T-helper 22 cell (primary cell): Measurements from ENCODE around the gene FRMD4A.
"Not testable (repeated sequence)": the region's sequence is repeated elsewhere in the genome, so short reads cannot be mapped to it uniquely, and the experiment has no call there.

Experiments used
- DNase-seq: peaks from one replicate; pipeline ENCODE4 v3.0.0-alpha.2; 2020; ENCODE audit warnings: low read depth

The FRMD4A gene

GRCh38 chr10:14052931-14053330, 277.8 kb downstream of the FRMD4A start:
- DNase-seq = no peak

GRCh38 chr10:14050598-14050997, 280.1 kb downstream of the FRMD4A start:
- no peak for DNase-seq

- no peak for DNase-seq
Observed at GRCh38 chr10:14048930-14049613, 281.7 kb downstream of the FRMD4A start.

DNA sequence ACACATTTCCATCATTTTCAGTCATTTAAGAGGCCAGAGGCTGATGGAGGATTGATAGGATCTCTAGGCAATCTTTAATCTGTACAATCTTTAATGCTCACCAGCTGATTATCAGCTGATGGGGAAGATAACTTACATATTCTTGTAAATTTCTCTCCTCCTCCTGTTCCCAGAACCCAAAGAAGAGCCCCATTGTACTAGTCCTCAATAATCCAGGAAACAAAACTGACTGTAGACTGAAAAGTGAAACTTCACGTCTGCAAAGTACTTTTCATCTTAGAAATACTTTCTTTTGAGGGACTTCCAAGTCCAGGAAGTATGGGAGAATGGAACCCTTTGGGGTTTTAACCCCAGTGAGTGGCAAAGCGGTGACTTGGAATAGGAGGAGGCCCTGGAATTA, 283.3 kb downstream of the FRMD4A start:
- no peak for DNase-seq

DNA sequence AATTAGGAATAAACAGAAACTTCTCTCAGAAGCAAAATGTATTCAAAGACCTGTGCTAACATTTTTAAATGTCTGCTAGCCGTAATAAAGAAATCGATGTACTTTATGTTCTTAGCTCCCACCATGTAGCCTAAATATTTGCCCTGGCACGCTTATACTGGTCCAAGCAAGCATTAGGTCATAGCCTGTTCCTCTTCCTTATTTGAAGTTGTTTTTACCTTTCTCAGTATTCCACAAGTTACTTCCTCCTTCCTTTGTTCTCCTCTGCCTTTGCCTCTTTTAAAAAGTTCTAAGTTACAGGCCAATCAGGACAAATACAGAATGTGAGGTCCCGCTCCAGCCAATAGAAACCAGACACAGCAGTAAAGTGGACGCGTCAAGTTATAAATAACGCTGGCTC, 288.7 kb downstream of the FRMD4A start:
- DNase-seq = not testable (repeated sequence)

DNA sequence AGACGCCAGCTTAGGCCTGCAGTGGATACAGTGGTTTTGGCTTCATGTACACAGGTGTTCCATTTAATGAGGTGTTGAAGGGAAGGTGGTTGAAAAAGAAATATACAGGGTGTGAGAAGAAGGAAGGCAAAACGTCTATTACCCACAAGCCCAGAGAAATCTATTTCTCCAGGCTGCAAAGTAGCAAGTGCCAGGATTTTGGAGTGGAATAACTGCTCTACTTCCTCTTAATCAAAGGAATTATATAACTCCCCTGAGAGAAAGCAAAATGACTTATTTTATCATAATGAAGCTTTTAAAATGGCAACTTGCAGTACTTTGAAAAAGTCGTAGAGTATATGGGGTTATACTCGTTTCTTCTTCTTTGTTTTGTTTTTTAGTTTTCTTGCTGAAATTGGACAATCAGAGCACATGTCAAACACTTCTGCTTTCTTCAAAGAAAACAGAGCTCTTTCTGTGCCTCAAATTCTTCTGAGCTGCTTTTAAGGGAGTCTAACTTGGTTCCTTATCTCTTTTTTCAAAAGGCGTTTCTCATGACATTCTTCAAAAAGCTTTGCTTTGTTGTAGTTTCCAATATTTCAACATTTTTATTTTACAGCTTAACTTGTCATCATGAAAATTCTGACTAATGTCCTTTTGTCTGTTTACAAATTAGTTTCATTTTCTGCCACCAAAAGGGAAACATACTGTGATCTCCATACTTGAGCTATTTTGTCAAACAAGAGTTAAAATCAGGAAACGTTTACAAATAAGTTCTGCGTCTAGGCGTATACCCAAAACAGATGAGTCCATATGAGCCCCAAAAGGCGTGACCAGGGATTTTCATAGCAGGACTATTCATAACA, 289.7 kb downstream of the FRMD4A start:
- DNase-seq = no peak

DNA sequence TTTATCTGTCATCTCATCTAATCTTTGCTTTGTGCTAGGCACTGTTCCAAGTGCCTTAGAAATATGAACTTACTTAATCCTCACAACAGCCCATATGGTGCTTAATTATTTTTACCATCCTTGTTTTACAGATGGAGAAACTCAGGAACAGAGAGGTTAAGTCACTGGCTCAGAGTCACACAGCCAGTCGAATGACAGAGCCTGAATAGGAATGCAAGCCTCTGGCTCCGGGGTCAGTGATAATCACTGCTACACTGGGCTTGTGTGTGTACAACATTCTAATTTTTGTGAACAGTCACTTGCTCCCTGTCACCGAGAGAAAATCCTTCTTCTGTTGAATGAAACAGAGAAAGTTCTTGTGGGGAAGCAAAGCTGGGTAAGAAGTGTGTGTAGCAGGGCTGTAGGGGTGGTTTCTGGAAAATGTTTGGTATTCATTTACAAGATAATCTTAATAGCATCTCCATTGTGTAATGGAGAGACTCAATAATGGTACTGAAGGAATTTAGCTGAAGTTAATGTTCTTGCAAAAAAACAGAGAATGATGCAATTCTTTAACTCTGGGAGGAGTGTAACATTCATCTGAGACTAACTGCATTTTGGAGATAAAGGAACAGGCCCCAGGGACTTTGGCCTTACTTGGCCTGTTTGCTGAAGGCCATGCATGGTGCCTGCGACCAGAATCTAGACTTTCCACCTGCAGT, 290.6 kb downstream of the FRMD4A start:
- DNase-seq = no peak

DNA sequence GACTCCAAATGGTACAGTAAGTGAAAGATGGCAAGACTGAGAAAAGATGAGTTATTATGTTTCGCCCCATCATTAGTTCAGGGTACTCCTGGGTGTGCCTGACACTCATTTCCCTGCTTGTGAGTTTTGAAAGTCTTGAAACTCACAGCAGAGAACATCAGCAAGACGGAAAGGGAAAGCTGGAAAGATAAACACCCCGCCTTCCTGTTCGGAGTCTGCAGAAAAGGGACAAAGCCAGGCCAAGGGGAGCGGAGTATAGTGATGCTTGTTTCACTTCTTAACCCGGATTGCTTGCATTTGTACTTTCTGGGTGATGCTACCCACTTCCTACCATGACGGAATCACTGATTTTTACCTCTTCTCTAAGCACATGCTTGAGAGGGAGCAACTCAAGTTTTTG, 294.5 kb downstream of the FRMD4A start:
- DNase-seq = no peak

DNA sequence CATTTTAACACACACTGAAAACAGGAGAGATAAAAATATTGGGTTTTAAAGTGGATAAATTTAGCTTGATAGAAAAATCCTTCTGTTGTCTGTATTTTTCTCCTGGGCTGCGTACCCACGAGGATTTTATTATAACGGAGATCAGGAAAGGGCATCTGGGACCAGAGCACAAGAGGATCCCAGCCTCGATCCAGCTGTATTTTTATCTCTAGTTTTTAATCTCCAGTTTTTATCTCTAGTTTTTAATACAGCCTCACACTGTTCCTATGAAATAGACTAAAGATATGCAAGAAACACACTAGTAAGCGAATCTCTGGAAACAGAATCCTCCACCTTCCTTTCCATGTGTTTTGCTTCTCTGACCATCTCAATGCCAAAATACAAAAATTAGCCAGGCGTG, 295.2 kb downstream of the FRMD4A start:
- no peak for DNase-seq

DNA sequence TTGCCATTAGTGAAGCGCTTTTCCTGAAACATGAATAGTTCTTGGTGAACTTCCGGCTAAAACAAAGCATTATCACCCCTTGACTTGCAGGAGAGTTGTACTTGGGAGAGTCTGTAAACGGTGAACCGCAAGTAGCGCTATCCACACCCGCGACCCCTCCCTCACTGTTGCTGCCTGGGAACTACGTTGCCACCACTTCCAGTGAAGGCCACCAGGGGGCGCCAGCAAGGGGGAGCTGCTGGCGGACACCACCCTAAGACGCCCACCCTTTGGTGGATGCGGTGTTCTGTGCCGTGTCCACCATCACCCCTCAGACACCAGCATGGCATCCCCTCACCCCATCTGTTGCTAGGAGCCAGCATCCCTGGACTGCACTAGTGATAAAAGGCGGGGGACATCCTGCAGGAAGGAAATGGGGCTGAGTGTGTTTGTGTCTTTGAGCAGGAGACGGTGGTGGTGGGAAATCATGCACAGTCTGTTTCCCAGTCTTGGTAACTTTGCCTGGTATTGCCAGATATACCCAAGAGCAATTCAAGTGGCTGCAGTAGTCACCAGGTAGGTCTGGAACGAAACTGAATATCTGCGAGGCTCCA, 298.2 kb downstream of the FRMD4A start:
- DNase-seq = no peak

DNA sequence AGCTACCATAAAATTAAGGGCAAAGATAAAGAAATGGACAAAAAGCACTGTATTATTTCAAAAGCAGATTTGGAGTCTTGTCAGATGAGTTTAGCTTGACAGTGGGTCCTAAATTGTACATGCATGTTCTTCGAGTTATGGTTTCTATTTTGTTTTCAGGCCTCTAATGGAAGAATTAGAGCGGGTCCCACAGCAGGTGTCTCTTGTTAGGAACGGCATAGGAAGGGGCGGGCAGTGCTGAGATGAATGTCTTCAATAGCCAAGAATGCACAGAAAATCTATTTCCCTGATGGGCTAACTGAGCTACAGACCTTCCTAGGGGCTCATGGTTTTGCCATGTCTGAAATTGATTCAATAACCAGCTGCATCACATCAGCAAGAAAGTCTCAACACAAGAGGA, 304.4 kb downstream of the FRMD4A start:
- DNase-seq = no peak

DNA sequence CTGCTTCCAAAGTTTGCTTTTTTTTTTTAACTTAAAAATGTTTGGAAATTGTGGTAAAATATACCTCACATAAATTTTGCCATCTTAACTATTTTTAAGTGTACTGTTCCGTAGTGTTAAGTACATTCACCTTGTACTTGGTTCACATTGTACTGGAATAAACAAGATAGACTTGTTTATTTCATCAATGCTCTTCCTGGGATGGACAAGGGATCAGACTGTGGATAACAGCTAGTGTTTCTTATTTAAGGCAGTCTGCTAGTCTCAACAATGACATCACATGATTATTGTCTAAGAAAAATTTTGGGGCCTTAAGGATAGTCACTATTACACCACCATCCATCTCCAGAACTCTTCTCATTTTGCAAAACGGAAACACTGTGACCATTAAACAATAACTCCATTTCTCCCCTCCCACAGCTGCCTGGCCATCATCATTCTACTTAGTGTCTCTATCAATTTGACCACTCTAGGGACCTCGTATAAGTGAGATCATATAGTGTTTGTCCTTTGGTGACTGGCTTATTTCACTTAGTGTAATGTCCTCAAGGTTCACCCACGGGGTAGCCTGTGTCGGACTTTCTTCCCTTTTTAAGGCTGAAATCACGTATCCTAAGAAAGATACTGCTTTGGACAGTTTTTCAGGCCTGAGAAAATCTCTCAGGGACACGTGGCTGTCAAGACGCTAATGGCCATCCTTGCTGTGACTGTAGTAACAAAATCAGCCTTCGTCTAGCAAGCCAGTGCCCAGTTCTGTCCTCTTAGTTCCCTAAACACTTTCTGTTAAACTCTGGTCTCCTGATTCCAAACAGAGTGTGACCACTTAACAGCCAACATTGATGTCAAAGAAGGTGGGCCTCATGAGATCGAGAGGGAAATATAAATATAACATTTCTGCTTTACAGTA, 305.2 kb downstream of the FRMD4A start:
- no peak for DNase-seq

DNA sequence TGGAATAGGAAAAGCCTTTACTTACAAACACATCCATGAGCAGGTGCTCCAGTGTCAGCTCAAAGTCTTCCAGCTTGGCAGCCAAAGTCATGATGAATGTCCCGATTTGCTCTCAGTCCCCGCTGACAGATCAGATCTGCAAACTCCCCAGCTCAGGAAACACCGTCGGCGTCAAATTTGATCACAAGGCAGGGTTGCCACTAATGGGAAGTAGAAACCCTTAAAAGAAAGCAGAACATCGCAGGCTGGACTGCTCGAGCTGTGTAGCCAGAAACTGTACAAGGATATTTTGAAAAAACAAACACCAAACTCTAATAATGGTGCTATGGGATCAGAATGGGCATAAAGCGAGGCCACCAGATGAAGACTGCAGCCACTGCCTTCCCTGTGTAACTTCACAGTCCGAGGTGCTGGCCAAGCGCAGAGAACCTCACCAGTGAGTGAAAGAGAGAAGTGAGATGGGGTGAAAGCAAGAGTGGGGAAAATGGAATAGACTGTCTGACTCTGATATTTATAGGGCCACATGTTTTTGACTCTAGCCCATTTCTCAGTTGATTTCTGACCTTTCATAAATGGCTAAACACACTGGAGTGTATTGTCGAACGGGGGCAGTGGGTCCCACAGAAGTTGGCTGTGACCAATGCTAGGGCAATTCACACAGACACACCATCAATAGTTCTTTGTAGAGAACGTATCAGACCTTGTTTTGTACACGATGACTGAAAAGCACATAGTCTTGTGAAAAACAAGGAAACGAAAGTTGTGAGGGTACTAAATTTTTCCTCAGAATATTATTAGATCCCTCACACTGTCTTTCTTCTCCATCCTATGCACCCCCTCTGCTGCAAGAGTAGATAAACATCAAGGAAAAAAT, 306.2 kb downstream of the FRMD4A start:
- DNase-seq = no peak

DNA sequence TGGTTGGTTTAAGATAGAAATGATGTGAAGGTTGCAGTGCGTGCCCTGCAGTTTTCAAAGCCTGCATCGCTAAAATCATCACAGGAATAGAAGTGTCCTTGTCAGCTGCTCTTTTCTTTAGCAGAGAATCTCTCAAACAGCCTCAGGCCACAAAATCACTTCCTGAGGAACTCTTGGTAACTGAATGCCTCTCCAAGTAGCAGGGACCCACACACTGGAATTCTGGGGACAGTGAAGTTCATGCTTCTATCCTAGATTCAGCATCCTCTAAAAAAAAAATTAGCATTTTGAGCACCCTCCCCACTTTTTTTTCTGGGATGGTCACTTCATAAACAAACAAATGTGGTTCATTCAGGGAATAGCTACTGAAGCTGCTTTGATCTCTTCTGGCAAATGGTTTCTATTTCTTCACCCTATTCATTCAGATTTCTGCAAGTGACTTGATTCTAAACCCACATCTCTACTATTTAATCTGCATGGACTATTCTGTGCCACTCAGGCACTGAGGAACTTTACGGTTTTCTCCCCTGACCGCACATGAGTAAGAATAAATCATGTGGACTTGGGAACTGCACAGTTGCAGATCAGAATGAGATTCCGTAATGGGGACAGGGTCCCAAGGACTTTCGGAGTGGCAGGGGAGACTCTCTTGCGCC, 306.9 kb downstream of the FRMD4A start:
- no peak for DNase-seq

- no peak for DNase-seq
Observed at GRCh38 chr10:14022954-14023672, 307.6 kb downstream of the FRMD4A start.

DNA sequence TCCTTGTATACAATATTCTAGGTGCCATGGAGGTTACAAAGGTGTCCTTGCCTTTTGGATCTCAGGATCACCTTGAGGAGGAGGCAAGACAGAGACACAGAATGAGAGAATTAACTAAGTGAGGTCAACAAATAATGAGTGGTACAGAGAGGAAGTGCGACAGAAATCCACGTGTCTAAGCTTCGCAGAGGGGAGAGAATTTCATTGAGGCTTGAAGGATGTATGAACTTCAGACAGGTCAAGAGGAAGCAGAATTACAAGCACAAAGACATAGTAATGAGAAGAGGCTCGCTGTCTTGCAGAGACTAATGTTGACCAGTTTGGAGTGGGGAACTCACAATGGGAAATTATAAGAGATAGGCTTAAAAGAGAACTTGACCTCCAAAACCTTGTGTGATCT, 308.7 kb downstream of the FRMD4A start:
- DNase-seq = no peak

DNA sequence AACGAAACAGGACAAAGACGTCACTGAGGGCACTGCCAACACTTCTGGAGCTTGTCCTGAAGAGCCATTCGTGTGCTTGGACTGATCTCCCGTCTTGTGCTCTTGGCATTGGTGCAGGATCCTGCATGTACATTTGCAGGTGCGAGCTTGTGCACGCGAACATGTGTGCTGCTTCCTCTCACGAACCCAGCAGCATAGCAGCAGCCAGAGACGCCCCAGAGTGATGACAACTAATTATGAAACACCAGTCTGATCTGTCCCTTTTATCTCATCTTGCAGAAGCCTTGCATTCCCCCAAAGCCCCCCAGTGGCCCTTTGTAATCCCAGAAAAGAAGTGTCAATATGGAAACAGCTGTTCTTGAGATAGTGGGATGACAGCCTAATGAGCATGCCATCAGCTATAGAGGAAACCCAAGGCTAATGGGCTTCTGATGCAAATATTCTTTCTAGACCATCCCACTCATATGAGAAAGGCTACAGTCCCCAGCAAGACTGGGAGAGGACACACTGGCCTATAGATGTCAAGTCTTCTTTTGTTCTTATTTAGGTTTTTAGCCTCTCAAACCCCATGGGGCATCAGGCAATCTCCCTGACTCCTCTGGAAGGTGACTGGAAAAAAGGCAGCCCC, 310.6 kb downstream of the FRMD4A start:
- DNase-seq = no peak

DNA sequence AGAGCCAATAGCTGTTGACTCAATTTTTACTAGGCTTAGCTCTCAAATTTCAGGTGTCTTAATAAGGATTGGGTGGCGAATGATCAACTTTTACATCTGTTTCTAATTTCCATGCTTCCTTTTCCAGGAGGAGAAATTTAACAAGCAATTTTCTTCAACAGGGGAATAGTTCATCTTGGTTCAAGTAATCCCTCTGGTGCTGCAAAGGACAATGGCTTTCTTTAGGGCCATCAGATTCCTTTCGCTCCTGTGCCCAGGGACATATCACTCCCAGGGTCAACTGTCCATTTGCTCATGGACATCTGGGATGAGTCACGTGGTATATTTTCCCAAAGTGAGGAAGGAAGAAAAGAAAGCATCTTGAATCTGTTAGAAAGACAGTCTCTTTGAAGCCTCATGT, 313.3 kb downstream of the FRMD4A start:
- no peak for DNase-seq

GRCh38 chr10:14016931-14017333, 313.8 kb downstream of the FRMD4A start:
- no peak for DNase-seq
